HG03575 (cell line): ENCODE measurements around the gene KIF26A.

Experiments used
- ATAC-seq: cut with Tn5 transposase; IDR thresholded peaks from one replicate; pipeline ENCODE4 v1.9.1; 2021; ENCODE audit not compliant: unreplicated experiment, insufficient number of reproducible peaks, low FRiP score; ENCODE audit errors: extremely low read depth

KIF26A gene

GRCh38 chr14:104138098-104138717 lies at the start of gene KIF26A:
Gene KIF26A (plus strand): TSS chr14:104138587. CDS start chr14:104138723, 136 bp downstream.
- ATAC-seq, result no peak

DNA sequence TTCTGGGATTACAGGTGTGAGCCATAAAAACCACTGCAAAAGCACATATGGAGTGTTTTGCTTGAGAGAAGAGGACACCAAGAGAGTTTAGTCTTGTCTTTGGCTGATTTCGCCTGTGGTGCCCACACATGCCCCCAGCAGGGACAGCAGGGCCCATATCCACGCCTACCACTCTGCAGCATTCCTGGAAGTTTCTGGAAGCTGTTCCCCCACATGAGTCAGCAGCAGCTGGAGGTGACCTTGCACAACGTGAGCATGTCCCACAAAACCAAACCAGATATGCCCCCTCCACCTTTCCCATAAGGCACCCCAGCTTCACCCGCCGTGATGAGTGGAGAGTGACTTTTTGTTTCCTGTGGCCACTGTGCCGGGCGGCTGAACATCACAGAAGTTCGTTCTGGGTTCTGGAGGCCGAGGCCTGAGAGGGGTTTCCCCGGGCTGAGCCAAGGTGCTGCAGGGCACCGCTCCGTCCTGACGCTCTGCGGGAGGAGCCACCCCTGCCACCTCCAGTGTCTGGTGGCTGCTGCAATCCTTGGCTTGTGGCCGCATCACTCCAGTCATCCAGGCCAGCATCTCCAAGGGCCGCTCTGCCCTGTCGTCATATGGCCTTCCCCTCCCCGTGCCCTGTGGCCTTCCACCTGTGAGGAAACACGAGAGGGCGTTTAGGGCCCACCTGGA lies 48.2 kb upstream of the KIF26A start:
- ATAC-seq, result no peak

DNA sequence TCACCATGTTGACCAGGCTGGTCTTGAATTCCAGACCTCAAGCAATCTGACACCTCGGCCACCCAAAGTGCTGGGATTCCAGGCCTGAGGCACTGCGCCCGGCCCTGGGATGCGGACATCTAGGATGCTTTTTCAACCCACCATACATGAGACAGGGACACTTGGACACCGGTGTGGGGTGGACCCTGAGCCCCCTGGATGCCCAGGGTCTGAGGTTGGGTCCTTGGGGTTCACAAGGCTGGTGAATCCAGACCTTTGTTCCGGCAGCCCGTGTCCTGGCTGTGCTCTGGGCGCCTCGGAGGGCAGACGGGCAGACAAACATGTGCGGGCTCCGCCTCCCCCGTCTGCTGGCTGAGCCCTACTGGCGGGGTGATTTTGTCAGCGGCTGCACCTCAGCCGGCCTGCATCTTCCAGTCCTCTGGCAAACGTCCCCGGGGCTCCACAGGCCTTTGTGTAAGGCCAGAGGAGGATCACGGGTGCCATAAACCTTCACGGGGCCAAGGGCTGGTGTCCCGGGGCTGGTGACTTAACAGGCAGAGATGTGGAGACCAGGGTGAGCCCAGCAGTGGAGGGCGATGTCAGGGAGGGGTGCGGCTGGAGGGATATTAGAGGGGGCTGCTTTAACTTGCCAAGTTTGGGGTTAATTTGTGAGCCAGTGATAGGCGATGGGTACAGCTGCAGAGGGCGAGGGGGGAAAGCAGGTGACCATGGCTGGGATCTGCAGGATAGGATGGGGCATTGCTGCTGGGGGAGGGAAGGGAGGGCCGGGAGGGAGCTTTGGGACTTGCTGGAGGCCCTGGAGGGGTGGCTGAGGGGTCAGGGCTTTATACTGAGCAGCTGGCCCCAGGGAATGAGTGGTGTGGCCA lies 47.1 kb upstream of the KIF26A start:
- ATAC-seq, result no peak

DNA sequence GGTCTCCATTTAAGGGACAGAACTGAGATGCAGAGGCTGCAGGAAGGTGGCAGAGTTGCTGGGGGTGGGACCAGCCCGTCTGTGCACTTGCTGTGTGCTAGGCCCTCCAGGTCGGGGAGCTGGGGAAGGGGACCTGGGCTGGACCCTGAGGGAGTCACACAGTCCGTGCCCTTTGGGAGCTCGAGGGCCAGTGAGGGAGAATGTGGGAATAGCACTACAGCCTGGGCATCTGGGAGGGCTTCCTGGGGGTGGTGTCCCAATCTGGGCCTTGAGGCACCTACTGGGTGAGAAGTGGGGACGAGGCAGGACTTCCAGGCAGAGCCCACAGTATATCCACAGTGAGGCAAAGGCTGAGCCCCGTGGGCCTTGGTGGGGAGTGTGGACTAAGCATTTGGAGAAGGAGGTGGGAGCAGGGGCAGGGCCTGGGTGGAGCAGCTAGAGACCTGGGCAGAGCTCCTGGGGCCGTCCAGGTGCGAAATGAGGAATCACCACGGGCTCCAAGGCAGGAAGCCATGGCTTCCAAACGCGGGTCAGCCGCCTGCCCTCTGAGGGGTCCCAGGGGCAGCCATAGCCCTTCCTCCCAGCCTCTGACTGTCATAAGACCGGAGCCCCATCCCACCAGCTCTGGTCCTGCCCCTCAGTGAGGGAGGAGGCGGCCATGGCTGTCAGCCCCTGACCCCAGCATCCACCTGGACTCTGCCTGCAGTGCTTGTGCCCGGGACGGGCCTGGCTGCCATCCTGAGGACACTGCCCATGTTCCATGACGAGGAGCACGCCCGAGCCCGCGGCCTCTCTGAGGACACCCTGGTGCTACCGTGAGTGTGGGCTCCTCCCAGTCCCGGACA lies 46.2 kb upstream of the KIF26A start:
- ATAC-seq, result no peak

- no peak for ATAC-seq
These were observed 45.4 kb upstream of the KIF26A start for GRCh38 chr14:104092931-104093365.

- no peak for ATAC-seq
These were observed 44.9 kb upstream of the KIF26A start for GRCh38 chr14:104093366-104094055.

DNA sequence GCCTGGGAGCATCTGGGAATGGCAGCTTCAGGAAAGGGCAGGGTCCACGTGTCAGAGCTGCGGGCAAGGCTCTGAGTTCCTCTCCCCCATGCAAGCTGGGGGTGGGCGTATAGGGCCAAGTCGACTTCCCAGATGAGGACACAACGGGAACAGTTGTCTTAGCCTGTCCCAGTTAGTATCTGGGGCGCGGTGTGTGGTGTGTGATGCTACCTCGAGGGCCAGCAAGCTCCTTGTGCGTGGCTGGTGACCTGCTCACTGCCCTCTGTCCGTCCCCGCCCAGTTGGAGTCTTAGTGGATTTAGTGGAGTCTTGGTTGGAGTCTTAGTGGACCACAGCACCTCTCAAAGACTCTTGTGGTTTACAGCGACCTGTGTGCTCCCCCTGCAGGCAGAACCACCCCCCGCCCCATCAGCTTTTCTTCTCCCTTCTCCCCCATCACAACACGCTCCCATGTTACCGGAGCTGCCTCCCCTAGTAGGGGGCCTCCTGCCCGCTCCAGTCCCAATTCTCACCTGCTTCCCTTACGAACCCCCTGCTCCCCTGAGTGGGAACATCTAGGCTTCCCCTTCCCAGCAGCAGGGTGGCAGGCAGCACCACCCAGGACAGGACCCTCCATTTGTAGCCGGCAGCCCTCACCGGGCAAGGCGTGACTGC lies 44.2 kb upstream of the KIF26A start:
- no peak for ATAC-seq

DNA sequence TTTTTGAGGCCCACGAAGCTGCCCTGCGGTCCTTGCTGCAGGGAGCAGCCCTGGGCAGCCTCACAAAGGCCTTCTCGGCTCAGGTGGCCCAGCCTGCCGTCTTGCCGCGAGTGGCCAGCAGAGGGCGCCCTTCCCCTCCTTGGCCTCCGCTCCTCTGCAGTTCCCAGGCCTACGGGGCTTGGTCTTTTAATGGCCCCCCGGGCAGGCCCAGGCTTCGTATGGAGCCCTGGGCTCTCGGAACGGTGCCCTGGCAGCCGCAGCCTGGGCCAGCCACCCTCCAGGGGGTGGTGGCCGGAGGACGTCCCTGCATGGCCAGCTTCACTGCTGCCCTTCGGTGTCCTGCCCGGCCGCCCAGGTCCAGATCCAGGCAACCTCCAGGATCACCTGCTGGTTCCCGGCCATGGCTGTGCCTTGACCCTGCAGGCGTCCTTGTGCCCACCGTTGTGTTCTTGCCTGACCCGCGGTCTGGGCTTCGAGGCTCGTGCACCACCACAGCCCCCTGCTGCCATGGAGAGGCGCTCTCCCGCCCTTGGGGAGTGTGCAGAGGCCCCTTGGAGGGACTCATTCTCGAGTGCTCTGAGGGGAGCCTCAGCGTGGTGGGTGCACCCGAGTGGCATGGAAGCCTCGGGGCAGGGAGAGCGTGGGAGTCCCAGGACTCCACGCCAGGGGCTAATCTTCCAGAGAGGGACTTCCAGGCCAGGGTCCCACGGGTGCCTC lies 43.5 kb upstream of the KIF26A start:
- ATAC-seq, result no peak

GRCh38 chr14:104095426-104096310 lies 42.7 kb upstream of the KIF26A start:
- no peak for ATAC-seq

DNA sequence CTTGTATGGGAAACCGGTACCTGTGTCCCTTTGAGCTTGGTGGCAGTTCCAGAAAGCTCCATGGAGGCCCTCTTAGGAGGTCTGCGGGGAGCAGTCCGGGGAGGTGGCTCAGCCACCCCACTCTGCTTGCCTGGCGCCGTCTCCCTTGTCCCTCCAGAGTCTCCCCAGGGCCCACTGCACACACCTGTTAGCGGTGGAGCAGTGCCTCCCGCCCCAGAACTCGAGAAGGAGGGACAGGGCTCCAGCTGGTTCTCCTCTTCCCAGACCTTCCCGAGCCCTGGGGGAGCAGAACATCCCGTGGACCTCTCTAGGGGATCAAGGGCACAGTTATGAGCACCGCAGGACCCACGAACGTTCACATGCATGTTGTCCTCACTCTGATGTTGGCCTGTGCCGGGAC lies 42.1 kb upstream of the KIF26A start:
- no peak for ATAC-seq

DNA sequence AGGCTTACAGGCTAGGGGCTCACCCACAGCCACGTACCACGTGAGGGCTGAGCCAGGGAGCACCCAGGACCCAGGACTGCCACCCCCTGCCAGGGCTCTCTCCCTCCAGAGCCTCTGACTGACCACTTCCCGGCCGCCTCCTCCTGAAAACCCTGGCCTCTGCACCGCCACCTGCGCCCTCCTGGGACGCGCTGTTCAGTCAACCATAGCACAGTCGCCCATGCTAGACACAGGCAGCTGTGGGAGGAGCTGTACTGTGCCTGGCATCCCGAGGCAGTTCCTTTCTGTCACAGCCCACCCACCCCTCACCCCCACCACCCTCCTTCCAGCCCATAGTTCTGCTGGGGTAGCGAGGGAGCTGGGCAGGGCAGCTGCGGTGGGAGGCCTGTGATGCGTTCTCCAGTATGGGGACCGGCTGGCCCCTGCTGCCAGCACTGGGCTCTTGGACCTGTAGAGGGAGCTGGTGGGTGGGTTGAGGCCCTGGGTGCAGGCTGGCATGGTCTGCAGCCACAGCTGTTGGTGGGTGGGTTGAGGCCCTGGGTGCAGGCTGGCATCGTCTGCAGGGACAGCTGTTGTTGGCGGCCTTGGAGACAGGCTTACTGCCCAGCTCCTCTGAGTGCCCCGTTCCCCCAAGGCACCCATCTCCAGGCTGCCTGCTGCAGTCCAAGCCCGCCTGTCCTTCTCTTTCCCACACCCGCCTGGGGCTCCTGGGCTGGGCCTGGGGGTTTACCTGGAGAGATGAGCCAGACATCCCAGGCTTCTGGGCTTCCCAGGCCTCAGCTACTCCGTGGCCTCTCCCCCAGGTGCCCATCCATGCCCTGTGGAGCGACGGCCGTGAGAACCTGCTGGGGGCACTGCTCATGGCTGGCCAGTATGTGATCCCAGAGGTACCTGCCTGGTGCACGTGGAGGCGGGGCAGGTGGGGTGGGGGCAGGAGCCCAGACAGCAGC lies 41.4 kb upstream of the KIF26A start:
- ATAC-seq, result no peak

GRCh38 chr14:104098272-104099095 lies 39.9 kb upstream of the KIF26A start:
- ATAC-seq, result no peak

DNA sequence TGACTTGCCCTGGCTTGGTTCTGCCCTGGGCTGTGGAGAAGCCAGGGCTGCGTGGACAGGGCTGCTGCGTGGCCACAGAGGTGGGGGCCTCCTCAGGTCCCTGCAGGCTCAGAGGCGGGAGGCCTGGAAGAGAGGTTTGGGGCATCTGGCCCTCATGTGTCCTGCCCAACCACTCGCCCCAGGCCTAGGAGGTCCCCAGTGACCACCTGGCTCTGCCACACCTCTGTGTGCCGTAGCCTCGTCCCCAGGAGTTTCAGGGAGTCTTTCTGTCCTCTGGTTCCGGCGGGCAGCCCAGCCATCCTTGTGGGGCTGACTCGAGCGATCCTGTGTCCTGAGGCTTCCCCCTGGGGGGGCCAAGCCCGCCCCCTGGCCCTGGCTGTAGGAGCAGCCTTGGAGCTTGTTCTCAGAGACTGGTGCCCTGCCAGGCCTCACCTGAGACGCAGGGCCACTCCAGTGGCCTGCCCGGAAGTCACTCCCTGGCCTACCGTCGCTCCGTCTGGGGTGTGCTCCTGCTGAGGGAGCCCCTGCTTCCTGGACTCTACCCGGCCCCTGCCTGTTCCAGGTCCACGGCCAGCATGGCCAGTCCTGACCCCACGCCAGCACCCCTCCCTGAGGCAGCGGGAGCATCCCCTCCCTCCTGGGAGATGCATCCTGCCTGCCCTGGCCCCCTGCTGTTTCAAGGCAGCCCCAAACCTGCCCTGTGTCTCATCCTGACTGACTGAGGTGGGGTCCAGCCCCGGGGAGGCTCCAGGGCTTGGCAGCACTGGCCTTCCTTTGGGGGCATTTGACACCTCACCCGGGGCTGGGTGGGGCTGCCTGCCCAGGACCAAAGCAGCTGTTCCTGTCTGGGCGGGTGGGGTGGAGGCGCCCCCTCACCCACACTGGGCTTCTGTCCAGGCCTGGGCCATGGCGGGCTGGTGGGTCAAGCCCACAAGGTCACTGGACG lies 39.0 kb upstream of the KIF26A start:
- ATAC-seq, result no peak
